ENCODE measurements around the gene HPSE2. TPM values are rescaled to one million over a fixed set of nuclear protein-coding genes. Genes with fewer than 3 reads are reported as not detected.
A peak's percentile ranks its signal among the peaks of the same experiment; 100 is the strongest.

The HPSE2 gene
- total RNA-seq, 4 donors from 2014 or later = not detected

DNA sequence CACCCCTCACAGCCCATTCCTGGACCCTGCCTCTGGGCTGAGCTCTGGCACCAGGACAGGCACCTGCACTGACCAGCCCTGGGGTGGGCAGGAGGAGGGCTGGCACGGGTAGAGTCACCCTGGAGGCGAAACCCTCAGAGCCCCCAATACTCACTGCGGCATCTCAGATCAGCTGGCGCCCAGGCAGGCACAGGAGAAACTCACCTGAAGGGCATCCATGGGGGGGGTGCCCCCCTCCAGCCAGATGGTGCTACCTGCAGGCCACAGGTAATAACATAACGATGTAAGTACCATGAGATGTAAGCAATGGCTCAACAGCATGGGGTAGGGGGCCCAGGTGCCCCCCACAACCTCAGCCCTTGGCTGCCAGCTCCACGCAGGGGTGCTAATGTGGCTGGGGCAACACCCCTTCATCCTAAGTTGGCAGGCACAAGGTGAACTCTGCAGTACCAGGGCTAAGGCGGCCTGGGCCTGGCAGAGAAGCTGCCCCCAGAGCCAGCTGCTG is 808.6 kb downstream of the HPSE2 start:
- peaks cover 18 to 34% of the 10 kb centered on the region in 2 donors for H3K36me3 ChIP-seq
- no peaks in the 10 kb centered on the region for H3K4me1 ChIP-seq
- WGBS, 2 donors = 92 to 97% methylated on average over 6 to 7 of the region's 7 CpGs
- H3K27ac ChIP-seq = no peak overlapping the region
- no peak overlapping the region for H3K4me3 ChIP-seq (replicated peaks in 1 of 3)
- intact Hi-C loops (cut with DNase I) = no loop called here
- no peaks in the 10 kb centered on the region for H3K9me3 ChIP-seq
- DNase-seq = no peak
- TF ChIP-seq CTCF (IDR thresholded peaks at IDR 0.05) (no peak), POLR2A (IDR thresholded peaks at IDR 0.05) (no peak)
- no peaks in the 10 kb centered on the region for H3K27me3 ChIP-seq

DNA sequence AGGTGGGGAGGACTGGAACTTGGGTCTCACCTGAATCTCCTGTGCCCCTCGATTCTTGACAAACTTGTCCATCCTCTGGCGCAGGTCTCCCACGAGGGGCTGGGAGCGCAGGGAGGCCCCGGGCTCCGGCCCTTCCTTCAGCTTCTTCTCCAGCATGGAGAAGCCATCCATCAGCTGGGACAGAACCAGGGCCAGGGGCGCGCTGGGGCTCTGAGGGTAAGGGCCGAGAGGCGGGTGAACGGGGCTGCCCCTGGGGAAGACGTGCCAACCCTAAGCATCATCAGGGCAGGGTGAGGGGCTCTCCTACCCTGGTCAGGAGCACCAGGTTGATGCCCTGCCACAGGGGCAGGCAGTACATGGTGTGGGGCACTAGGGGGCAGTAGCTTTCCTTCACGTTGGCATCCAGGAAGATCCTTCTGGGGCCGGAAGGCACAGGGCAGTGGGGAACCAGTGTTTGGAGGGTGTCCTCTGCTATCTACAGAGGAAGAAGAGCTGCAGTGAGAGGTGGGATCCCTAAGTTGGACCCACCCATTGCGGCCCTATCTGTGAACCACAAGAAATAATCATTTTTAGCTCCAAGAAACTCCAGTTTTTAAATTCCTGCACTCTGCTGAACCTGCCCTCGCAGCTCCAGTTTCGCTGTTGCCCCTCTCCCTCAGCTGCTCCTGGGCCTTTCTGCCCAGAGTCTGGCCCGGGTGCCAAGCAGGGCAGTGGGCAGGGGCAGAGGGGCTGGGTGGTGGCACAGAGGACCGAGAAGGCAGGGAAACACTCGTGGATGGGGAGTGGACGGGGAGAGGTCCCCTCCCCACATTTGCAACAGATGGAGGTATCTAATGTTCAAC is 809.9 kb downstream of the HPSE2 start:
- Histone ChIP-seq H3K27ac (no peak overlapping the region), H3K27me3 (no peaks in the 10 kb centered on the region), H3K9me3 (no peaks in the 10 kb centered on the region), H3K4me3 (replicated peaks in 1 of 3) (no peak overlapping the region), H3K36me3 (peaks cover 14 to 23% of the 10 kb centered on the region in 2 donors), H3K4me1 (no peaks in the 10 kb centered on the region)
- intact Hi-C loops (cut with DNase I) = no loop called here
- no peak for DNase-seq
- 91 to 92% methylated on average over 14 to 21 of the region's 21 CpGs for WGBS, 2 donors
- TF ChIP-seq POLR2A (IDR thresholded peaks at IDR 0.05) = no peak
- peak in 5 of 6 experiments; percentile 21 to 54 (median 24) for TF ChIP-seq CTCF (IDR thresholded peaks at IDR 0.05)

DNA sequence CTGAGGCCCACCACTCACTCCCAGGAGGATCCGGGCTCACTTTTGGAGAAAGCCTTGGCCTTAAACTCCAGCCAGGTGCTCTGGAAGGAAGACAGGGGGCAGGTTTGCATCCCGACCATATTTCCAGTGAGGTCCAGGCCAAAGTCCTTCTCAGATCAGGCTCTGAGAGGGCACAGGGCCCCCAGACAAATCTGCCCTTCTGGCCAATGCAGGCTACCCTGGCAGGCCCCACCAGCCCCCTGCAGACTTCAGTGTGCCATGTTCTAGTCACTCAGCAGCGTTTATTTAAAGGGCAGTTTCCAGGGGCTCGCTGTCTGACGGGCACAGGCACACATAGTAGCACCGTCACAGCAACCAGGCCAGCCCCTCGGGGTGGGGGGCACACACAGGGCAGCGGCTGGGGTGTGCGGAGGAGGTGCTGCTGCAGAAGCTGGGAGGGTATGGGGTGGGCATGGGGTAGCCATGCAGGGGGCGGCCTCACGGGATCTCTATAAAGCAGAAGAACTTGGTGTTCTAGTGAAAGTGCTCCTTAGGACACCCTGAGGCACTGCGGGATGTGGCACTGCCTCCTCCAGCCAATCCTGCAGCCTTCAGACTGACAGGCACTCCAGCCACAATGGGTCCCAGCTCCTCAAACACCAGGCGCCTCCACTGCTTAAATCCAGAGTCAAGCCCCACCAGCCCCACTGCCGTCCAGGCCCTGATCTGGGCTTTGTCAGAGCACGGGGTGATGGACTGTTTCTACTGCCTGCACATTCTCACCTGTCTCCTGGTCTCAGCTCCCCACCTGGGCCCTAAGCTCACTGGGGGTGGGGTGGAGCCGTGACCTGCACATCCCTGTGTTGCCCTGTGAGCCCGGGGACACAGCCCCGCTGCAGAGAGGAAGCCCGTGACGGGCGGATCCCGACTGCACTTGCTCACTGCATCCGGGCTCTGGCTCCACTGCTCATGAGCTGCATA is 811.1 kb downstream of the HPSE2 start:
- H3K9me3 ChIP-seq = no peaks in the 10 kb centered on the region
- H3K27me3 ChIP-seq = no peaks in the 10 kb centered on the region
- TF ChIP-seq POLR2A (IDR thresholded peaks at IDR 0.05) (no peak), CTCF (IDR thresholded peaks at IDR 0.05) (no peak)
- H3K4me1 ChIP-seq = no peaks in the 10 kb centered on the region
- H3K36me3 ChIP-seq = peaks cover 9 to 17% of the 10 kb centered on the region in 2 donors
- intact Hi-C loops (cut with DNase I) = no loop called here
- 86 to 91% methylated on average over 17 to 20 of the region's 23 CpGs for WGBS, 2 donors
- no peak overlapping the region for H3K27ac ChIP-seq
- H3K4me3 ChIP-seq (replicated peaks in 1 of 3) = no peak overlapping the region
- DNase-seq = no peak

- intact Hi-C loops (cut with DNase I) = no loop called here
- H3K4me1 ChIP-seq = no peaks in the 10 kb centered on the region
- H3K27me3 ChIP-seq = no peaks in the 10 kb centered on the region
- no peak overlapping the region for H3K4me3 ChIP-seq (replicated peaks in 1 of 3)
- WGBS, 2 donors = 70 to 77% methylated on average over 6 to 8 of the region's 9 CpGs
- TF ChIP-seq POLR2A (IDR thresholded peaks at IDR 0.05) = no peak
- TF ChIP-seq CTCF (IDR thresholded peaks at IDR 0.05) = no peak
- H3K36me3 ChIP-seq = peaks cover 11 to 20% of the 10 kb centered on the region in 2 donors
- no peak for DNase-seq
- no peaks in the 10 kb centered on the region for H3K9me3 ChIP-seq
- H3K27ac ChIP-seq = no peak overlapping the region
These were observed 811.9 kb downstream of the HPSE2 start for GRCh38 chr10:98423691-98424120.
